ENCODE measurements around the gene OR1M1.

DNA sequence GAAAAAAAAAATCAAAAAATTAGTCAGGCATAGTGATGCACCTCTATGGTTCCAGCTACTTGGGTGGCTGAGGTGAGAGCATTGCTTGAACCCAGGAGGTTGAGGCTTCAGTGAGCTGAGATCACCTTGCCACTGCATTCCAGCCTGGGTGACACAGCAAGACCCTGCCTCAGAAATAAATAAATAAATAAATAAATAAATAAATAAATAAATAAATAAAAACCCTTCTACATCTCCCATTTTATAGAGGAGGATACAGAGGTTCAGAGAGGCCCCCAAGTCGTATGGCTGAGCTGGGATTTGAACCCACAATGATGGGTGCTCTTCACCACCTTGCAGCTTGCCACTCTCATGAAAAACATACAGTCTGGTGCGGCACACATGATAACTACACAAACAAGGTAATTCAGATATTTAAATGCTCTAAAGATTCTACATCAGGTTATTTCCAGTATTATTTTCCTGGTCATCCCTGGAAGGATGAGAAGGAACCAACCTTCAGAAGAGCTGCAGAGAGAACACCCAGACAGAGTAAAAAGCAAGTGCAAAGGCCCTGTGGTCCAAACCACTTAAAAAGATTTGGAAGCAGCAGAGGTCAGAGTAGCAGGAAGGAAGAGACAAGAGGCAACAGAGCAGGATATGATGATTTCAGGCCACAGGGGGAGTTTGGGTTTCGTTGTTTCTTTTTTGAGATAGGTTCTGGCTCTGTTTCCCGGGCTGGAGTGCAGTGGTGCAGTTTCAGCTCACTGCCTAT lies 29.2 kb upstream of the OR1M1 start:
- TF ChIP-seq, protein P1, sequence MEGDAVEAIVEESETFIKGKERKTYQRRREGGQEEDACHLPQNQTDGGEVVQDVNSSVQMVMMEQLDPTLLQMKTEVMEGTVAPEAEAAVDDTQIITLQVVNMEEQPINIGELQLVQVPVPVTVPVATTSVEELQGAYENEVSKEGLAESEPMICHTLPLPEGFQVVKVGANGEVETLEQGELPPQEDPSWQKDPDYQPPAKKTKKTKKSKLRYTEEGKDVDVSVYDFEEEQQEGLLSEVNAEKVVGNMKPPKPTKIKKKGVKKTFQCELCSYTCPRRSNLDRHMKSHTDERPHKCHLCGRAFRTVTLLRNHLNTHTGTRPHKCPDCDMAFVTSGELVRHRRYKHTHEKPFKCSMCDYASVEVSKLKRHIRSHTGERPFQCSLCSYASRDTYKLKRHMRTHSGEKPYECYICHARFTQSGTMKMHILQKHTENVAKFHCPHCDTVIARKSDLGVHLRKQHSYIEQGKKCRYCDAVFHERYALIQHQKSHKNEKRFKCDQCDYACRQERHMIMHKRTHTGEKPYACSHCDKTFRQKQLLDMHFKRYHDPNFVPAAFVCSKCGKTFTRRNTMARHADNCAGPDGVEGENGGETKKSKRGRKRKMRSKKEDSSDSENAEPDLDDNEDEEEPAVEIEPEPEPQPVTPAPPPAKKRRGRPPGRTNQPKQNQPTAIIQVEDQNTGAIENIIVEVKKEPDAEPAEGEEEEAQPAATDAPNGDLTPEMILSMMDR (IDR thresholded peaks at IDR 0.05; ENCODE audit: low read depth, low read length): no peak
- TF ChIP-seq, protein P2, sequence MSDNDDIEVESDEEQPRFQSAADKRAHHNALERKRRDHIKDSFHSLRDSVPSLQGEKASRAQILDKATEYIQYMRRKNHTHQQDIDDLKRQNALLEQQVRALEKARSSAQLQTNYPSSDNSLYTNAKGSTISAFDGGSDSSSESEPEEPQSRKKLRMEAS (IDR thresholded peaks at IDR 0.05; ENCODE audit: low read depth, low read length): no peak

Measured in NB4 (cell line).